Activated CD8-positive, alpha-beta memory T cell treated with anti-CD3 and anti-CD28 coated beads, Interleukin-2, amount 10 ng/mL, durations not matched to agents 7 days and 5 days (primary cell): ENCODE data around the gene LHX5. TPM values are rescaled to one million over a fixed set of nuclear protein-coding genes. Genes with fewer than 3 reads are reported as not detected.

Experiments used
- ATAC-seq: fragments of 150-1000 bp; cut with Tn5 transposase; one replicate; pipeline ENCODE4 v1.10.0; 2021; ENCODE audit warnings: moderate library complexity
- CTCF ChIA-PET: fragments of 350-600 bp; sonication (Branson Sonifier 250); formaldehyde crosslinking; loops from one replicate; lab custom pipeline; 2021; ENCODE audit warnings: antibody characterized with exemption; lab: Charles Lee
- DNase-seq: peaks from one replicate; pipeline ENCODE4 v3.0.0-alpha.2; 2020
- H3K27ac Mint-ChIP-seq: one replicate; pipeline ENCODE4 v1.8.0; 2021; ENCODE audit warnings: mild to moderate bottlenecking, mixed read lengths
- H3K27me3 Mint-ChIP-seq: one replicate; pipeline ENCODE4 v1.8.0; 2021; ENCODE audit warnings: mixed read lengths
- H3K36me3 Mint-ChIP-seq: one replicate; pipeline ENCODE4 v1.8.0; 2021; ENCODE audit warnings: mild to moderate bottlenecking, mixed read lengths
- H3K4me1 Mint-ChIP-seq: one replicate; pipeline ENCODE4 v1.8.0; 2021; ENCODE audit warnings: mixed read lengths
- H3K4me3 Mint-ChIP-seq: one replicate; pipeline ENCODE4 v1.8.0; 2021; ENCODE audit warnings: mild to moderate bottlenecking, moderate library complexity, mixed read lengths
- H3K9me3 Mint-ChIP-seq: one replicate; pipeline ENCODE4 v1.8.0; 2022; ENCODE audit warnings: low read depth, mixed read lengths
- total RNA-seq, 2 experiments: library from RNA; stranded (reverse); gene quantifications; one replicate each; pipeline ENCODE4 v1.2.3, GENCODE V29; 2021

LHX5 gene
- total RNA-seq, 2 experiments from 2014 or later = not detected

DNA sequence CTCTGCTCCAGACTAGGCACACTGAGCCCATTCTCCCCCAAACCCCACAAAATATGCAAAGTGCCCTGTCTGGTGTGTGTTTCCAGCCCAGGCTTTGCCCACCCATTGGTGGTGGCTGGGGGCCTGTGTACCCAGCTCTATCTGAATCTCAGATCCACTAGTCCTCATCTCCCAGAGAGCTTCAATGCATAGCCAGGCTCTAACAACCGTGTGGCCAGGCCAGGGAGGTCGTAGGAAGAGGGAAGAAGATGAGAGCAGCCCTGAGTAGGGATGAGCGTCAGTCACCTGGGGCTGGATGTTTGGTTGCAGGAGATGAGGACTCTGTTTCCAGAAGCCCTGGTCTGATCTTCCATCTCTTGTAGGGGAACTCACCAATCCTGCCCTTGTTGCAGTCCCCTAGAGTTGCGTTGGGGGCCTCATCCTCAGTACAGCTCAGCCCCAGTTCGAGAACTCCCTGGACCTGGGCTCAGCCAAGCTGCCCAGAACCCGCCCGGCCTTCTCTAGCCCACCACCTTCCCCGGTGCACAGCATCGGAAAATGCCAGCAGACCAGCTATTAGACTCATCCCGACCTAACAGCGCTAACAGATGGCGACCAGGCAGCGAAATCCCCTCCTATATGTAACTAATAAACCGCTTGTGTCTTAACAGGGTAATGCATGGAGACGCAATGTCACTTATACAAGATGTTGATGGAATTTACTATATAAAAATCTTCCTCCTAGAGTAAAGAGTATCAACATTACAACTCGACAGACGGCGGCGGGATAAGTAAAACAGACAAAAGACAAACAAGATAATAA, 3.2 kb upstream of the LHX5 start:
- Mint-ChIP-seq H3K27ac (no peak overlapping the region), H3K4me1 (peaks cover 19% of the 10 kb centered on the region), H3K27me3 (peaks cover 89% of the 10 kb centered on the region), H3K4me3 (no peak overlapping the region), H3K36me3 (peaks cover 3% of the 10 kb centered on the region), H3K9me3 (peaks cover 3% of the 10 kb centered on the region)
- ATAC-seq = no peak
- CTCF ChIA-PET = interaction anchor here (1.9 kb wide), 1 partner anchor 13 kb away, joined by 14 read pairs; no protein-coding TSS in a partner anchor
- DNase-seq = no peak

DNA sequence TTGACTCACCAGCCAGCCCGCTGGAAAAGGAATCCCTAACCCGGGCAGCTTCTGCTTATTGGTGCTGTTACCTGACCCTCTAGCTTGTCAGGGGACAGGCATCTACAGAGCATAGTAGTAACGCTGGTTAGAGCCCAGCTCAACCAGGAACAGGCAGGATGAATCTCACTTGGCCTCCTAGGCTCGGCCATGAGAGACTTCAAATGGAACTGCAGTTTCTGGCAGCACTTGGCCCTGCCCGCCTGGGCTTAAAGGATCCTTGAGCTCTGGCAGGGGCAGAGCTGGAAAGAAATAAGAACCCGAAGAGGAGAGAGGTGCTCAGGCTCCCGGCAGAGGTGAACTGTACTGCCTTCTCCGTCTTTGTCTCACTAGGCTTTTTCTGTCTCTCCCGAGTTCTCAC, 2.3 kb upstream of the LHX5 start:
- no peak for ATAC-seq
- DNase-seq = no peak
- Mint-ChIP-seq H3K27ac (no peak overlapping the region), H3K4me1 (peaks cover 16% of the 10 kb centered on the region), H3K4me3 (peak overlapping the region; percentile 55), H3K27me3 (peaks cover 89% of the 10 kb centered on the region), H3K9me3 (no peaks in the 10 kb centered on the region), H3K36me3 (no peaks in the 10 kb centered on the region)
- CTCF ChIA-PET = interaction anchor here (1.9 kb wide), 1 partner anchor 13 kb away, joined by 14 read pairs; no protein-coding TSS in a partner anchor

DNA sequence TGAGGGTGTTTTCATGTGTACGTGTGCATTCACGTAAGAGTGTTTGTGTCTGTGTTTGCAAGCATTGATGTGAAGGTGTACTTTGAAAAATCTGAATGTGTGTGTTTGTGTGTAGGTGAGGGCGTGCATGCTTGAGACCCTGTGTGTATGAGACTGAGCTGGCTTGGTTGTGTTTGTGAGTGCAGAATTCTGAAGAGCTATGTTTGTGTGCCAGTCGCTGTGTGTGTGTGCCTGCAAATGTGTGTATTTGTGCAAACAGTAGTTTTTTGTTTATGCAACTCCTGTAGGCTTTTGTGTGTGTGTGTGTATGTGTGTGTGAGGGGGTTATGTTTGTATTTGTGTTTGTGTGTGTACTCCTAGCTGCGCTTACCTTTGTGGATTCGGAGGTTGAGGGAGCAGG, 1.7 kb upstream of the LHX5 start:
- no peak overlapping the region for H3K4me3 Mint-ChIP-seq
- H3K9me3 Mint-ChIP-seq = no peaks in the 10 kb centered on the region
- peaks cover 16% of the 10 kb centered on the region for H3K4me1 Mint-ChIP-seq
- CTCF ChIA-PET = interaction anchor here (1.9 kb wide), 1 partner anchor 12 kb away, joined by 14 read pairs; no protein-coding TSS in a partner anchor
- H3K27ac Mint-ChIP-seq = no peak overlapping the region
- H3K36me3 Mint-ChIP-seq = no peaks in the 10 kb centered on the region
- no peak for DNase-seq
- no peak for ATAC-seq
- peaks cover 90% of the 10 kb centered on the region for H3K27me3 Mint-ChIP-seq

DNA sequence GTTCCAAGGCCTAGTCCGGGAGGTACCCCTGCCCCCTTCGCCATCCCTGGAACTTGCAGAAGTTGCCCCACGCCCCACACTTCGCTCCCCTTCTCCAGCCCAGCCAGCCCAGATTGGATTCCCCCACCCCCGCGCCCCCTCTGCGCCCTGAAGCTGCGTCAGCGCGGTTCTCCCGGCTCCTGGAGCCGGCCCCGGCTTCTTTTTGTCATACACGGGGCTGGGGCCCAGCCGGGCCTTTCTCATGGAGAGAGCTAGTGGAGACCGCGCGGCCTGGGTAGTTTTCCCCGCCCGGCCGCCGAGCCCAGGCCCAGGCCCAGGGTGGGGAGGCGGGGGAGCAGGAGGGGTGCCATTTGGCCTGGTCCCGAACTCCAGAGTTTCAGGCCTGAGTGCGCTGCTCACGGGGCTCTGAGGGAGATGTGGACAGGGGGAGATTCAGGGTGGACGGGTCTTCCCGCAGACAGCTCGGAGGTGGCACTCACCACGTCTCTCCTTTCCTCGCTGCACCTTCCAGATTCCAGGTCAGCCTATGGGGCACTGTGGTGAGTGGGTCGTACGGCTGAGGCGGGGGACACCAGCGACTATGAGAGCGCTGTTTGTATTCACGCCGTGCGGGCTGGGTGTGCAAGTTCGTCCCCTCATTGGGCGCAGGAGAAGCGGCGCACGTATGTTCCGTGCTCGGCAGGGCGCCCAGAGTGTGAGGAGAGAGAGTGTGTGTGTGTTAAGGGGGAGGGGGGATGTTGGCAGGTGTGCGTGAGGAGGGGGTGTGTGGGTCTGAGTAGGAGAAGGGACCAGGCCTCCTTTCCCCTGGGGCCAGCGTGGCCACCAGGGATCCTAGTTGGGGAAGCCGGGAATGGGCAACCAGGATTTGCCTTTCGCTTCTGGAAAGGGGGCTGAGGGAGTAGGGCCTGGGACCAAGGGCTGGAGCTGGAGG, 785 bp upstream of the LHX5 start:
- Mint-ChIP-seq H3K9me3 (no peaks in the 10 kb centered on the region), H3K36me3 (no peaks in the 10 kb centered on the region), H3K4me3 (no peak overlapping the region), H3K4me1 (peaks cover 16% of the 10 kb centered on the region), H3K27me3 (peaks cover 90% of the 10 kb centered on the region), H3K27ac (no peak overlapping the region)
- no peak for ATAC-seq
- DNase-seq = no peak
- CTCF ChIA-PET = interaction anchor here (1.9 kb wide), 1 partner anchor 11 kb away, joined by 14 read pairs; no protein-coding TSS in a partner anchor

DNA sequence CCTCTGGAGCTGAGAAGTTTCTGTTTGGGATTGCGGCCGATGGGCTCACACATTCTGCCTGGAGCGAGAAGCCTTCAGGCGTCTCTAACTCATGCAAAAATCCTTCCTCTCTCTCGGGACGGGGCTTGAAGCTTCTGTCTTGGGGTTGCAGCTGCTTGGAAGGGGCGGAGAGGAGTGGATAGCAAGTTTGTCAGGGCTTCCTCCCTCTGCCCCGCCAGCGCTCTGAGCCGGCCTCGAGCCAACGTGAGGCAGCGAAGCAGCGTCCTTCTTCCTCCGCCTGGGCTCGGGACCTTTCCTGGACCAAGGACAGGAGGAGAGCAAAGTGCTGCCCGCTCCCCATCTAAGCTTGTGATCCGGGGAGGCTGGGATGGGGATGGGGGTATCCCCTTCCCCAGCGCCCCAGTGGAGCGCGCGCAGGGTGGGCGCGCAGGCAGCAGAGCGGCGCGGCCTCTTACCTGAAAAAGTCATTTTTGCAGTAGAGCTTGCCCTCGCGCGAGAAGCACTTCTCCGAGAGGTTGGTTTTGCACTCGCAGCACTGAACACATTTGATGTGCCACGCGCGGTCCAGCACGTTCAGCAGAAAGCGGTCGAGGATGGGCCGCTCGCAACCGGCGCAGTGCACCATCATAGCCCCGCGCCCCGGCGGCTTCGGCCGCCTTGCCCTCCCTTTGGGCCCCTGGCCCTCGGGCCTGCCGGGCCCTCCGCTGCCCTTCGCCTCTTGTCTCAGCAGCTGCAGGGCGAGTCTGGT, 626 bp downstream of the LHX5 start:
- Mint-ChIP-seq H3K4me1 (peaks cover 20% of the 10 kb centered on the region), H3K27me3 (peaks cover 92% of the 10 kb centered on the region), H3K27ac (no peak overlapping the region), H3K9me3 (no peaks in the 10 kb centered on the region), H3K36me3 (no peaks in the 10 kb centered on the region), H3K4me3 (no peak overlapping the region)
- CTCF ChIA-PET = no interaction called here
- no peak for DNase-seq
- no peak for ATAC-seq

DNA sequence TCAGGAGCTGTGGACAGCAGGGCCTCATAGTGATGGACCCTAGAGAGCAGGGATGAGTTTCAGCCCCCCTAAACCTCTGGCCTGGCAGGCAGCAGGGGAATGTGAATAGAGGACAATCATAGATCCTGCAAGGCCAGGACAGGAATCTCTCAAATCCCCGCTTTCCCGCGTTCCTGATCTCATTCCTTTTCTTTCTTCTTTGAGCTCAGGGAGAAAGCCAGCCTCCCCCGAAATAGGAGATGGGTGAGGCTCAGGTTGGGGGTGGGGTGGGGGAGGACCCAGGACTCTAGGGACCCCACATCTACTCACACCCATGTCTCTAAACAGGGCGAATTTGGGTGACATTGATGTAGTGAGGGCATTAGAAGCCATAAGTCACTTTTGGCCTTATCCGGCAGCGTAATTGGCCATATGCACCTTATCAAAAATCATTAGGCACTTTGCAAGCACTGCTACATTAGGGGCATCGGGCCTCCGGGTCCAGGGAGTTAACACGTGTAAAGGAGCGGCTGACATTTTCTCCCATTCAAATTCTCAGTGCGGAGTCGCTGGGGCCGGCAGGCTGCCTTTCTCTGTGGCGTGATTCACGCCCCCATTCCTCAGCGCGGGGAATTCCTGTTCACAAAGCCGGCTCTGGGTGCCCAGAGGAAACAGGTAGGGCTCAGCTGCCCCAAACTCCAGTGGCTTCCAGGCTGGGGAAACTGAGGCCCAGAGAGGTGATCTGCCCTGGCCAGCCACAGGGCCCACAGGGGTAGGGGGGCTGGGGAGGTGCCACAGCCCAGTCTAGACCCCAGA, 1.5 kb downstream of the LHX5 start:
- H3K9me3 Mint-ChIP-seq = no peaks in the 10 kb centered on the region
- ATAC-seq (no peak), DNase-seq (no peak)
- H3K27me3 Mint-ChIP-seq = peaks cover 89% of the 10 kb centered on the region
- H3K36me3 Mint-ChIP-seq = no peaks in the 10 kb centered on the region
- H3K4me3 Mint-ChIP-seq = no peak overlapping the region
- no peak overlapping the region for H3K27ac Mint-ChIP-seq
- CTCF ChIA-PET = interaction anchor here (1.2 kb wide), 1 partner anchor 45 kb away, joined by 3 read pairs; no protein-coding TSS in a partner anchor
- peaks cover 20% of the 10 kb centered on the region for H3K4me1 Mint-ChIP-seq

DNA sequence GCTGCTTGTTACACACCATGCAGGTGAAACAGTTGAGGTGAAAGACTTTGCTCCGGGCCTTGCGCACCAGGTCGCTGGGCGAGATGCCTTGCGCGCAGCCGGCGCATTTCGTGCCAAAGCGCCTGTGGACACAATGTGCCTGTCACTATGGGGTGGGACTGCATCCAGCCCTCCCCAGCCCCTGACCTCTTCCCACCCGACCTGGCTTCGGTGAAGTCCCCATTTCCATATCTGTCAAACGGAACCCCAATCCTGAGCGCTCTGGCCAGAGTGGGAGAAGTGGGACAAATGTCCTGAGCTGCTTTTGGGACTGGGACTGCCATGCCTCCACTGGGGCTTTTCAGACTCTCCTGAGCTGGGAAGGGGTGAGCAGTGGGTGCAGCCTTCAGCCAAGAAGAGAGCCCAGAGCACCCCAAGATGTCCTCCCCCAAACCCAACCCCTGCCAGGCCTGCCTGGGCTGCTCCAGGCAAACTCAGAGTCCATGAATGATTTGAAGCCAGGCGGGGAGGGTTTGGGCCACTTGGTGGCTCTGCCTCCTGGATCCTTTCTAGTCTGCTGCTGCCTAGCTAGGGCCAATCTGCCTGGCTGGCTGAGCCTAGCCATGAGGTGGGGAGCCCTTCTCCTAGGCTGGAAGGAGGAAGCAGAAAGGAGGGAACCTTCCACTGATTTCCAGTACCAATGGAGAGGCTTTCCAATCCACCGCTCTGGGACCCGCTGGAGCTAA, 2.3 kb downstream of the LHX5 start:
- H3K9me3 Mint-ChIP-seq = no peaks in the 10 kb centered on the region
- peaks cover 14% of the 10 kb centered on the region for H3K4me1 Mint-ChIP-seq
- no peaks in the 10 kb centered on the region for H3K36me3 Mint-ChIP-seq
- peaks cover 89% of the 10 kb centered on the region for H3K27me3 Mint-ChIP-seq
- H3K27ac Mint-ChIP-seq = no peak overlapping the region
- CTCF ChIA-PET = interaction anchor here (1.2 kb wide), 1 partner anchor 44 kb away, joined by 3 read pairs; no protein-coding TSS in a partner anchor
- ATAC-seq (no peak), DNase-seq (no peak)
- H3K4me3 Mint-ChIP-seq = no peak overlapping the region

DNA sequence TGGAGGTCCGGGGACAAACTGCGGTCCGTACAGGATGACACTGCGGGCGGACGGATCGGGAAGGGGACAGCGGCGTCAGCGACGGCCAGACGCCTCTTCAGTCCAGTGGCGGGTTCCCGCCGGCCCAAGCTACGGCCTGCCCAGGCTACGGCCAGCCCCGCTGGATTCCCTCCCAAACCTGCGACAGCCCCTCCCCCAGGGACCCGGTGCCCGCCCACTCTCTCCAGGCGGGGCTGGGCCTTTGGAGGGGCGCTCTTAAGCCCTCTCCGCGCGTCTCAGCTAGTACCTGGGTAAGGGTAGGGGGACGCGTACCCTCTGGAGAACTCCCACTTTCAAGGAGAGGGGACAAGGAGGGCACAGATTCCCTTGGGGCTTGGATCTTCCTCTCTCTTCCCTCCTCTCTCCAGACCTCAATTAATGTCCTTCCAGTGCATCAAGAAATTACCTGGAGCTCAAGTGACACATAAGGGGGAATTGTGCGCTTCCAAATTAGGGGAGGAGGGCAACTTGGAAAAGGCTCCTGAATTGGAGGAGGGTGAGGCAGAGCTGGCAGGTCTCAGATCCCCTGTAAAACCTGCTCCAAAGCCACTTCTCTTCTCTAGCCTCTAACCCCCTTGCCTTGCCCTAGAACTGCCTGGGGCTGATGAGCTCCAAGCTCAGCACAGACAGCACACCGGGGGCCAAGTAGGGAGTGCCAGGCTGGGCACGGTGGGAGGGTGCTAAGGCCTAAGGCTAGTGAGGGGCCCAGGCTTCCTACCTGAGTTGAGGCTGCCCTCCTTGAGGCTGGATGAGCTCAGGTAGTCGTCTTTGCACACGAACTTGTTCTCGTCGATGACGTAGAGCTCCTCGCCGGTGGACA, 3.1 kb downstream of the LHX5 start:
- Mint-ChIP-seq H3K27me3 (peaks cover 90% of the 10 kb centered on the region), H3K4me1 (peaks cover 16% of the 10 kb centered on the region), H3K9me3 (no peaks in the 10 kb centered on the region), H3K36me3 (peaks cover 2% of the 10 kb centered on the region), H3K27ac (peak overlapping the region; percentile 57), H3K4me3 (no peak overlapping the region)
- DNase-seq = no peak
- ATAC-seq = no peak
- CTCF ChIA-PET = interaction anchor here (1.2 kb wide), 1 partner anchor 43 kb away, joined by 3 read pairs; no protein-coding TSS in a partner anchor

DNA sequence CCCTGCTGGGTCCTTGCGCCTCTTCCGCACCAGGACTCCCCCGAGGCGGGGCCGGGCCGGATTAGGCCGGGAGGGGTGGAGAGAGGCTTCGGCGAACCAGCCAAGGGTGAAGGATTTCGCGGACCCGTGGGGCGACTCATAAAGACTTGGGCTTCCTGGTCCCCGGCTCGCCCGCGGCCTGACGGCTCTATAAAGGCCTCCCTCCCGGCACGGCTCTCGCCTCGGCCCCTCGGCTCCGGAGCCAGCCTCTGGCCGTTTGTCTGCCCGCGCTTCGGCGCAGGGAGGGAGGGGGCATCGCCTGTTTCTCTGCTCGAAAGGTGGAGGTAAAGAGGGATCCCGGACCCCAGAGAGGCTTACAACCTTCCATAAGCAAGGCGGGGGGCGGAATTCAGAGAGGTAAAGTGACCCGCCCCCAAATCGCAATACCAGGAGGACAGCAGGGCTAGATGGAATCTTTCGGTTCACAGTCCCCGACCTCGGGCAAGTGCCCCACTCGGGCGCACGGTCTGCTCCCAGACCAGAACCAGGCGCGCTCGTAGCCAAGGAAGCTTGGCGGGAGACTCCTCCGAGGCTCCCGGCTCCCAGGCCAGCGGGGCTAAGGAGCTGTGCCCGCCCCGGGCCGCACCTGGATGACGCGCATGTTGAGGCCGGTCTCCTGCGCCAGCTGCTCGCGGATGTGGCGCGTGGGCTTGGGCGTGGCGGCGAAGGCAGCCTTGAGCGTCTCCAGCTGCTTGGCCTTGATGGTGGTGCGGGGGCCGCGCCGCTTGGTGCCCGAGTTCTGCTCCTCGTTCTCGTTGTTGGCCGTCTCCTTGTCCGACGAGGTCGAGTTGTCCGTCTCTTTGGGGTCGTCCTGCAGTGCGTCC, 3.9 kb downstream of the LHX5 start:
- H3K27me3 Mint-ChIP-seq = peaks cover 85% of the 10 kb centered on the region
- H3K9me3 Mint-ChIP-seq = no peaks in the 10 kb centered on the region
- H3K27ac Mint-ChIP-seq = peak overlapping the region; percentile 57
- ATAC-seq (no peak), DNase-seq (no peak)
- CTCF ChIA-PET = no interaction called here
- H3K36me3 Mint-ChIP-seq = peaks cover 2% of the 10 kb centered on the region
- peaks cover 14% of the 10 kb centered on the region for H3K4me1 Mint-ChIP-seq
- H3K4me3 Mint-ChIP-seq = no peak overlapping the region

DNA sequence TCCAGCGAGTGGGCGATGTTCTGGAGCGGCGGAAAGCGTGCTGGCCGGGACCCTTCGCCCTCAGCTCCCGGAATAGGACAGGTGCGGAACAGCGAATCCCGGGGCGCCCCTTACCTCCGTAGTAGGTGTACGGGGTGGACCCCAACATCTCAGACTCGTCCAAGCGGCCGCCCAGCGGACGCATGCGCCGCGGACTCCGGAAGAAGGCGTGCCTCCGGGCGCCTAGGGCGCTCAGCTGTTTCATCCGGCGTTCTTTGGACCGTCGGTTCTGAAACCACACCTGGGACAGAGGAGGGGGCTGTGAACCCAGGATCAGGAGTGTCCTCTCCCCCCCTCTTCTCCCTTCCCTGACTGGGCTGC, 4.5 kb downstream of the LHX5 start:
- ATAC-seq = no peak
- H3K27me3 Mint-ChIP-seq = peaks cover 85% of the 10 kb centered on the region
- CTCF ChIA-PET = no interaction called here
- no peaks in the 10 kb centered on the region for H3K9me3 Mint-ChIP-seq
- no peak for DNase-seq
- no peak overlapping the region for H3K27ac Mint-ChIP-seq
- peaks cover 2% of the 10 kb centered on the region for H3K36me3 Mint-ChIP-seq
- H3K4me3 Mint-ChIP-seq = no peak overlapping the region
- H3K4me1 Mint-ChIP-seq = peaks cover 16% of the 10 kb centered on the region
